ENCODE data around the gene INS.
"Not testable (repeated sequence)": the region's sequence is repeated elsewhere in the genome, so short reads cannot be mapped to it uniquely, and the experiment has no call there.

INS gene

GRCh38 chr11:2180789-2181370 is 19.9 kb upstream of the INS start:
- no peak for DNase-seq

- no peak for DNase-seq
Measured at GRCh38 chr11:2180347-2180746, 19.3 kb upstream of the INS start.

- DNase-seq: no peak
Measured at GRCh38 chr11:2179516-2179915, 18.5 kb upstream of the INS start.

- no peak for DNase-seq
Measured at GRCh38 chr11:2178906-2179494, 18.0 kb upstream of the INS start.

- not testable (repeated sequence) for DNase-seq
Measured at GRCh38 chr11:2178055-2178773, 17.2 kb upstream of the INS start.

- DNase-seq: no peak
Measured at GRCh38 chr11:2177076-2177475, 16.1 kb upstream of the INS start.

GRCh38 chr11:2176389-2176900 is 15.4 kb upstream of the INS start:
- DNase-seq: no peak

GRCh38 chr11:2175659-2176058 is 14.7 kb upstream of the INS start:
- no peak for DNase-seq

GRCh38 chr11:2174361-2174760 is 13.4 kb upstream of the INS start:
- no peak for DNase-seq

GRCh38 chr11:2173761-2174160 is 12.8 kb upstream of the INS start:
- no peak for DNase-seq

GRCh38 chr11:2173150-2173693 is 12.2 kb upstream of the INS start:
- DNase-seq: no peak

- no peak for DNase-seq
Measured at GRCh38 chr11:2172676-2173075, 11.7 kb upstream of the INS start.

GRCh38 chr11:2171591-2172003 is 10.6 kb upstream of the INS start, which contains the start of gene TH:
Gene TH (minus strand): TSS chr11:2171815. CDS start chr11:2171786, 29 bp downstream.
- no peak for DNase-seq

GRCh38 chr11:2169626-2170570 is 8.9 kb upstream of the INS start:
- no peak for DNase-seq

- DNase-seq: no peak
Measured at GRCh38 chr11:2169005-2169378, 8.0 kb upstream of the INS start.

GRCh38 chr11:2168286-2169004 is 7.4 kb upstream of the INS start:
- no peak for DNase-seq

- DNase-seq: no peak
Measured at GRCh38 chr11:2167141-2168045, 6.4 kb upstream of the INS start.

GRCh38 chr11:2166091-2166851 is 5.3 kb upstream of the INS start:
- DNase-seq: no peak

- no peak for DNase-seq
Measured at GRCh38 chr11:2165571-2165970, 4.6 kb upstream of the INS start.
